ENCODE measurements around the gene ABHD5. TPM values are rescaled to one million over a fixed set of nuclear protein-coding genes. Genes with fewer than 3 reads are reported as not detected.

ABHD5 gene
- total RNA-seq, 1 donor from 2014 or later, result 41.5 TPM

- Histone ChIP-seq H3K36me3 (no peaks in the 10 kb centered on the region), H3K4me3 (no peak overlapping the region), H3K9me3 (no peaks in the 10 kb centered on the region), H3K27ac (no peak overlapping the region), H3K4me1 (peaks cover 19% of the 10 kb centered on the region), H3K27me3 (no peaks in the 10 kb centered on the region)
- intact Hi-C loops (cut with DNase I), result no loop called here
- ATAC-seq (no peak), DNase-seq (no peak)
- no peak for TF ChIP-seq CTCF (IDR thresholded peaks at IDR 0.05)
Observed at GRCh38 chr3:43774799-43775198, 84.1 kb downstream of the ABHD5 start.

GRCh38 chr3:43776101-43776500 is 85.4 kb downstream of the ABHD5 start:
- no peak overlapping the region for H3K4me3 ChIP-seq
- H3K4me1 ChIP-seq, result peaks cover 8% of the 10 kb centered on the region
- intact Hi-C loops (cut with DNase I), result no loop called here
- no peaks in the 10 kb centered on the region for H3K27me3 ChIP-seq
- no peaks in the 10 kb centered on the region for H3K36me3 ChIP-seq
- no peak overlapping the region for H3K27ac ChIP-seq
- DNase-seq (no peak), ATAC-seq (no peak)
- no peak for TF ChIP-seq CTCF (IDR thresholded peaks at IDR 0.05)
- no peaks in the 10 kb centered on the region for H3K9me3 ChIP-seq

- ATAC-seq (no peak), DNase-seq (no peak)
- H3K27me3 ChIP-seq, result no peaks in the 10 kb centered on the region
- H3K4me1 ChIP-seq, result no peaks in the 10 kb centered on the region
- intact Hi-C loops (cut with DNase I), result no loop called here
- no peak overlapping the region for H3K4me3 ChIP-seq
- no peak overlapping the region for H3K27ac ChIP-seq
- no peaks in the 10 kb centered on the region for H3K36me3 ChIP-seq
- TF ChIP-seq CTCF (IDR thresholded peaks at IDR 0.05), result no peak
- H3K9me3 ChIP-seq, result no peaks in the 10 kb centered on the region
Observed at GRCh38 chr3:43779850-43780249, 89.1 kb downstream of the ABHD5 start.

- no peak for ATAC-seq
- intact Hi-C loops (cut with DNase I), result no loop called here
- TF ChIP-seq CTCF (IDR thresholded peaks at IDR 0.05), result no peak
- H3K4me1 ChIP-seq, result no peaks in the 10 kb centered on the region
- H3K36me3 ChIP-seq, result no peaks in the 10 kb centered on the region
- no peaks in the 10 kb centered on the region for H3K9me3 ChIP-seq
- H3K27ac ChIP-seq, result no peak overlapping the region
- no peak overlapping the region for H3K4me3 ChIP-seq
- H3K27me3 ChIP-seq, result no peaks in the 10 kb centered on the region
- DNase-seq, result no peak
Observed at GRCh38 chr3:43782541-43782940, 91.8 kb downstream of the ABHD5 start.

Other genes starting within 250 kb of the ABHD5 start
- gene ANO10, start 68.9 kb upstream of the ABHD5 start, total RNA-seq, result 30.6 TPM

Data from upper lobe of right lung (tissue), 1 donor.